HG02763 (cell line): ENCODE data around the gene CCDC51.

Source experiments
- ATAC-seq: cut with Tn5 transposase; IDR thresholded peaks from one replicate; pipeline ENCODE4 v1.9.1; 2021; ENCODE audit warnings: mild to moderate bottlenecking, moderate library complexity; ENCODE audit not compliant: unreplicated experiment

Gene CCDC51

GRCh38 chr3:48435223-48435595, 4.7 kb downstream of the CCDC51 start:
- no peak for ATAC-seq

GRCh38 chr3:48434591-48435222, 5.2 kb downstream of the CCDC51 start:
- no peak for ATAC-seq

- ATAC-seq, result no peak
Observed at GRCh38 chr3:48433472-48434118, 6.3 kb downstream of the CCDC51 start.

GRCh38 chr3:48432411-48433371, 7.2 kb downstream of the CCDC51 start:
- ATAC-seq, result no peak

- no peak for ATAC-seq
Observed at GRCh38 chr3:48431224-48432029, 8.5 kb downstream of the CCDC51 start.

GRCh38 chr3:48430708-48431101, 9.2 kb downstream of the CCDC51 start:
- no peak for ATAC-seq

GRCh38 chr3:48429960-48430707, 9.8 kb downstream of the CCDC51 start, which contains the start of gene PLXNB1:
TSS of gene PLXNB1 (minus strand) at chr3:48430086. CDS start at chr3:48424611, 5,475 bp downstream.
- ATAC-seq, result no peak

- no peak for ATAC-seq
Observed at GRCh38 chr3:48429317-48429959, 10.5 kb downstream of the CCDC51 start.

GRCh38 chr3:48428572-48429316, 11.2 kb downstream of the CCDC51 start:
- ATAC-seq, result no peak

GRCh38 chr3:48428088-48428571, 11.8 kb downstream of the CCDC51 start:
- no peak for ATAC-seq

- ATAC-seq, result no peak
Observed at GRCh38 chr3:48427630-48427962, 12.3 kb downstream of the CCDC51 start.

- no peak for ATAC-seq
Observed at GRCh38 chr3:48426944-48427629, 12.8 kb downstream of the CCDC51 start.

- no peak for ATAC-seq
Observed at GRCh38 chr3:48426401-48426909, 13.5 kb downstream of the CCDC51 start.

- ATAC-seq, result no peak
Observed at GRCh38 chr3:48425281-48425812, 14.6 kb downstream of the CCDC51 start.

- ATAC-seq, result no peak
Observed at GRCh38 chr3:48423883-48424695, 15.8 kb downstream of the CCDC51 start.

GRCh38 chr3:48423241-48423882, 16.6 kb downstream of the CCDC51 start:
- ATAC-seq, result no peak
